Activated naive CD8-positive, alpha-beta T cell treated with anti-CD3 and anti-CD28 coated beads, Interleukin-2, amount 10 ng/mL, durations not matched to agents 7 days and 5 days (primary cell): ENCODE data around the gene MVD. TPM values are rescaled to one million over a fixed set of nuclear protein-coding genes. Genes with fewer than 3 reads are reported as not detected.

Experiments used
- ATAC-seq: fragments of 150-1000 bp; cut with Tn5 transposase; one replicate; pipeline ENCODE4 v1.10.0; 2021; ENCODE audit warnings: low read depth, moderate library complexity
- POLR2A ChIA-PET: fragments of 350-600 bp; sonication (Branson Sonifier 250); formaldehyde crosslinking; loops from one replicate; lab custom pipeline; 2021; ENCODE audit warnings: antibody characterized with exemption; lab: Charles Lee
- DNase-seq: peaks from one replicate; pipeline ENCODE4 v3.0.0; 2021
- H3K27ac Mint-ChIP-seq: one replicate; pipeline ENCODE4 v1.8.0; 2022; ENCODE audit warnings: mild to moderate bottlenecking, mixed read lengths
- H3K27me3 Mint-ChIP-seq: one replicate; pipeline ENCODE4 v1.8.0; 2022; ENCODE audit warnings: mild to moderate bottlenecking, moderate library complexity, mixed read lengths
- H3K36me3 Mint-ChIP-seq: one replicate; pipeline ENCODE4 v1.8.0; 2021; ENCODE audit warnings: mild to moderate bottlenecking, mixed read lengths
- H3K4me1 Mint-ChIP-seq: one replicate; pipeline ENCODE4 v1.8.0; 2021; ENCODE audit warnings: mixed read lengths
- H3K4me3 Mint-ChIP-seq: one replicate; pipeline ENCODE4 v1.8.0; 2022; ENCODE audit warnings: mild to moderate bottlenecking, moderate library complexity, mixed read lengths
- H3K9me3 Mint-ChIP-seq: one replicate; pipeline ENCODE4 v1.8.0; 2021; ENCODE audit warnings: mixed read lengths
- total RNA-seq, 2 experiments: library from RNA; stranded (reverse); gene quantifications; one replicate each; pipeline ENCODE4 v1.2.3, GENCODE V29; 2021

MVD gene
- total RNA-seq, 2 experiments from 2014 or later = 80.7 to 84.2 TPM

GRCh38 chr16:88634994-88635670, 27.8 kb downstream of the MVD start:
- Mint-ChIP-seq H3K4me3 (peak overlapping the region; percentile 80), H3K27me3 (peaks cover 24% of the 10 kb centered on the region), H3K4me1 (peaks cover 25% of the 10 kb centered on the region), H3K36me3 (peaks cover 2% of the 10 kb centered on the region), H3K27ac (peak overlapping the region; percentile 63), H3K9me3 (no peaks in the 10 kb centered on the region)
- no peak for DNase-seq
- ATAC-seq = no peak
- POLR2A ChIA-PET = no interaction called here

- Mint-ChIP-seq H3K4me3 (peak overlapping the region; percentile 80), H3K4me1 (peaks cover 23% of the 10 kb centered on the region), H3K27ac (peak overlapping the region; percentile 70), H3K27me3 (peaks cover 19% of the 10 kb centered on the region), H3K9me3 (no peaks in the 10 kb centered on the region), H3K36me3 (peaks cover 2% of the 10 kb centered on the region)
- ATAC-seq (peak; percentile 69), DNase-seq (peak; percentile 81)
- POLR2A ChIA-PET = interaction anchor here (0.6 to 1.8 kb wide), 4 partner anchors 16 to 70 kb away, joined by 3 to 10 read pairs (median 3); partner anchors contain the start of gene ZC3H18
These were observed 28.5 kb downstream of the MVD start for GRCh38 chr16:88634141-88634993.

- peak overlapping the region; percentile 80 for H3K4me3 Mint-ChIP-seq
- no peaks in the 10 kb centered on the region for H3K9me3 Mint-ChIP-seq
- POLR2A ChIA-PET = interaction anchor here (0.8 to 1.8 kb wide), 6 partner anchors 10 to 70 kb away, joined by 3 to 10 read pairs (median 4); partner anchors contain the start of gene ZC3H18
- peak; percentile 68 for DNase-seq
- peak; percentile 35 for ATAC-seq
- peaks cover 2% of the 10 kb centered on the region for H3K36me3 Mint-ChIP-seq
- peaks cover 23% of the 10 kb centered on the region for H3K4me1 Mint-ChIP-seq
- H3K27ac Mint-ChIP-seq = peak overlapping the region; percentile 77
- H3K27me3 Mint-ChIP-seq = peaks cover 16% of the 10 kb centered on the region
These were observed 29.2 kb downstream of the MVD start for GRCh38 chr16:88633684-88634140.

GRCh38 chr16:88632587-88632930, 30.3 kb downstream of the MVD start:
- Mint-ChIP-seq H3K27ac (peak overlapping the region; percentile 63), H3K4me1 (peaks cover 16% of the 10 kb centered on the region), H3K9me3 (no peaks in the 10 kb centered on the region), H3K36me3 (peaks cover 2% of the 10 kb centered on the region), H3K27me3 (peaks cover 6% of the 10 kb centered on the region), H3K4me3 (no peak overlapping the region)
- ATAC-seq (no peak), DNase-seq (no peak)
- POLR2A ChIA-PET = interaction anchor here (0.6 to 1.8 kb wide), 5 partner anchors 12 to 93 kb away, joined by 3 to 10 read pairs (median 4); partner anchors contain the start of gene ZC3H18

- H3K27ac Mint-ChIP-seq = peak overlapping the region; percentile 63
- peaks cover under 1% of the 10 kb centered on the region for H3K27me3 Mint-ChIP-seq
- H3K4me3 Mint-ChIP-seq = no peak overlapping the region
- DNase-seq (no peak), ATAC-seq (no peak)
- peaks cover 11% of the 10 kb centered on the region for H3K4me1 Mint-ChIP-seq
- POLR2A ChIA-PET = interaction anchor here (1.1 to 1.8 kb wide), 3 partner anchors 13 to 53 kb away, joined by 3 to 4 read pairs (median 4); no protein-coding TSS in a partner anchor
- H3K36me3 Mint-ChIP-seq = no peaks in the 10 kb centered on the region
- H3K9me3 Mint-ChIP-seq = no peaks in the 10 kb centered on the region
These were observed 30.8 kb downstream of the MVD start for GRCh38 chr16:88631920-88632586.

- Mint-ChIP-seq H3K27me3 (no peaks in the 10 kb centered on the region), H3K9me3 (no peaks in the 10 kb centered on the region), H3K4me3 (no peak overlapping the region), H3K36me3 (peaks cover under 1% of the 10 kb centered on the region), H3K4me1 (peaks cover 10% of the 10 kb centered on the region), H3K27ac (no peak overlapping the region)
- ATAC-seq (no peak), DNase-seq (no peak)
- POLR2A ChIA-PET = interaction anchor here (1.1 to 1.3 kb wide), 2 partner anchors 13 to 19 kb away, joined by 3 to 4 read pairs; no protein-coding TSS in a partner anchor
These were observed 31.5 kb downstream of the MVD start for GRCh38 chr16:88631384-88631783.

GRCh38 chr16:88630941-88631340, 31.9 kb downstream of the MVD start:
- Mint-ChIP-seq H3K27me3 (no peaks in the 10 kb centered on the region), H3K27ac (no peak overlapping the region), H3K4me3 (no peak overlapping the region), H3K9me3 (no peaks in the 10 kb centered on the region), H3K36me3 (peaks cover 2% of the 10 kb centered on the region), H3K4me1 (peaks cover 9% of the 10 kb centered on the region)
- POLR2A ChIA-PET = interaction anchor here (1.3 kb wide), 1 partner anchor 19 kb away, joined by 4 read pairs; no protein-coding TSS in a partner anchor
- no peak for ATAC-seq
- DNase-seq = no peak

- H3K9me3 Mint-ChIP-seq = no peaks in the 10 kb centered on the region
- POLR2A ChIA-PET = no interaction called here
- no peaks in the 10 kb centered on the region for H3K27me3 Mint-ChIP-seq
- DNase-seq (no peak), ATAC-seq (no peak)
- H3K36me3 Mint-ChIP-seq = peaks cover 3% of the 10 kb centered on the region
- H3K4me1 Mint-ChIP-seq = peaks cover 8% of the 10 kb centered on the region
- H3K27ac Mint-ChIP-seq = no peak overlapping the region
- no peak overlapping the region for H3K4me3 Mint-ChIP-seq
These were observed 32.5 kb downstream of the MVD start for GRCh38 chr16:88630433-88630832.

GRCh38 chr16:88629835-88630234, 33.1 kb downstream of the MVD start:
- Mint-ChIP-seq H3K4me1 (peaks cover 5% of the 10 kb centered on the region), H3K36me3 (peaks cover 3% of the 10 kb centered on the region), H3K4me3 (no peak overlapping the region), H3K27ac (no peak overlapping the region), H3K27me3 (no peaks in the 10 kb centered on the region), H3K9me3 (no peaks in the 10 kb centered on the region)
- ATAC-seq (no peak), DNase-seq (no peak)
- POLR2A ChIA-PET = interaction anchor here (1.4 kb wide), 1 partner anchor 10 kb away, joined by 4 read pairs; no protein-coding TSS in a partner anchor

- no peak for ATAC-seq
- POLR2A ChIA-PET = interaction anchor here (1.4 kb wide), 1 partner anchor 9 kb away, joined by 4 read pairs; no protein-coding TSS in a partner anchor
- H3K36me3 Mint-ChIP-seq = peaks cover 3% of the 10 kb centered on the region
- no peak for DNase-seq
- no peaks in the 10 kb centered on the region for H3K9me3 Mint-ChIP-seq
- peaks cover 4% of the 10 kb centered on the region for H3K4me1 Mint-ChIP-seq
- H3K27ac Mint-ChIP-seq = no peak overlapping the region
- no peak overlapping the region for H3K4me3 Mint-ChIP-seq
- no peaks in the 10 kb centered on the region for H3K27me3 Mint-ChIP-seq
These were observed 34.3 kb downstream of the MVD start for GRCh38 chr16:88628512-88628974.

GRCh38 chr16:88627531-88628411, 35.1 kb downstream of the MVD start:
- no peak overlapping the region for H3K4me3 Mint-ChIP-seq
- DNase-seq = no peak
- H3K27ac Mint-ChIP-seq = no peak overlapping the region
- ATAC-seq = no peak
- H3K4me1 Mint-ChIP-seq = peaks cover 3% of the 10 kb centered on the region
- H3K36me3 Mint-ChIP-seq = peaks cover 8% of the 10 kb centered on the region
- POLR2A ChIA-PET = no interaction called here
- H3K27me3 Mint-ChIP-seq = no peaks in the 10 kb centered on the region
- H3K9me3 Mint-ChIP-seq = no peaks in the 10 kb centered on the region

- no peaks in the 10 kb centered on the region for H3K4me1 Mint-ChIP-seq
- no peak overlapping the region for H3K27ac Mint-ChIP-seq
- H3K27me3 Mint-ChIP-seq = no peaks in the 10 kb centered on the region
- no peaks in the 10 kb centered on the region for H3K9me3 Mint-ChIP-seq
- H3K36me3 Mint-ChIP-seq = peaks cover 8% of the 10 kb centered on the region
- POLR2A ChIA-PET = no interaction called here
- ATAC-seq = no peak
- DNase-seq = no peak
- H3K4me3 Mint-ChIP-seq = no peak overlapping the region
These were observed 36.2 kb downstream of the MVD start for GRCh38 chr16:88626646-88627045.
